Spleen (tissue), 11 donors: ENCODE results near the gene LMBR1. TPM values are rescaled to one million over a fixed set of nuclear protein-coding genes. Genes with fewer than 3 reads are reported as not detected.

Experiments
- DNase-seq: peaks from one replicate; pipeline ENCODE4 v3.0.0-alpha.2; 2020
- H3K27ac ChIP-seq, 8 donors: fragments of 200-600 bp; sonication (generic) in 7 of 8; 1 replicate in 4 of 8; 2 replicates in 4 of 8; pipeline versions ENCODE4 v1.5.0 to v1.8.0; 2016 to 2021; ENCODE audit warnings: inconsistent platforms in 4 of 8, mild to moderate bottlenecking in 4 of 8, moderate library complexity in 1 of 8
- H3K27me3 ChIP-seq, 7 donors: fragments of 200-600 bp; sonication (generic) in 6 of 7; replicated peaks in 1 of 7; 1 replicate in 4 of 7; 2 replicates in 3 of 7; pipeline versions ENCODE4 v1.5.0 to v1.8.0; 2016 to 2021; ENCODE audit warnings: inconsistent platforms in 3 of 7, mild to moderate bottlenecking in 1 of 7
- H3K36me3 ChIP-seq, 6 donors: fragments of 200-600 bp; sonication (generic) in 5 of 6; 1 replicate in 4 of 6; 2 replicates in 2 of 6; pipeline versions ENCODE4 v1.5.0 to v1.8.0; 2016 to 2021; ENCODE audit warnings: inconsistent platforms in 2 of 6
- H3K4me1 ChIP-seq, 6 donors: fragments of 200-600 bp; sonication (generic) in 5 of 6; 1 replicate in 3 of 6; 2 replicates in 3 of 6; pipeline versions ENCODE4 v1.5.0 to v1.8.0; 2016 to 2021; ENCODE audit warnings: inconsistent platforms in 3 of 6
- H3K4me3 ChIP-seq, 8 donors: fragments of 200-600 bp; sonication (generic) in 7 of 8; 1 replicate in 4 of 8; 2 replicates in 4 of 8; pipeline versions ENCODE4 v1.5.0 to v1.8.0; 2016 to 2021; ENCODE audit warnings: inconsistent platforms in 4 of 8, mild to moderate bottlenecking in 4 of 8, moderate library complexity in 2 of 8
- H3K9me3 ChIP-seq, 8 donors: fragments of 200-600 bp; sonication (generic) in 7 of 8; 1 replicate in 4 of 8; 2 replicates in 4 of 8; pipeline versions ENCODE4 v1.5.0 to v1.8.0; 2016 to 2021; ENCODE audit warnings: inconsistent platforms in 4 of 8
- CTCF ChIP-seq, 11 experiments: fragments of 200-600 bp in 7 of 11; fragments of 450-650 bp in 4 of 11; sonication (generic) in 4 of 11; IDR thresholded peaks in 8 of 11; conservative IDR thresholded peaks in 3 of 11; 1 replicate in 7 of 11; 2 replicates in 4 of 11; pipeline versions ENCODE4 v1.4.0 to v1.8.0; 2016 to 2021; ENCODE audit warnings: antibody characterized with exemption in 11 of 11, inconsistent platforms in 4 of 11, mild to moderate bottlenecking in 1 of 11
- POLR2A ChIP-seq, 3 donors: fragments of 450-650 bp; IDR thresholded peaks; one replicate each; pipeline ENCODE4 v1.5.1; 2017; ENCODE audit warnings: antibody characterized with exemption in 3 of 3, mild to moderate bottlenecking in 1 of 3
- POLR2AphosphoS5 ChIP-seq, 3 donors: sonication (generic); formaldehyde crosslinking; IDR thresholded peaks; one replicate each; pipeline ENCODE4 v1.5.1; 2017; ENCODE audit warnings: antibody characterized with exemption in 3 of 3
- WGBS, 5 donors: extraction: QIAGEN DNeasy Blood & Tissue Kit in 3 of 5; methylation state at CpG; one replicate each; pipeline versions ENCODE4 v1.1.5 to v1.1.7; 2013 to 2018; 5-methylcytosine and 5-hydroxymethylcytosine counted together
- intact Hi-C: fragments of 100-400 bp; cut with DNase I; formaldehyde crosslinking; loops from one replicate; pipeline ENCODE4 v1.15.0; 2023; ENCODE audit warnings: low total_unique reads
- polyA plus RNA-seq, 3 donors: library from polyadenylated mRNA; stranded (reverse); fragments of 200-250 nt; gene quantifications; one replicate each; pipeline ENCODE4 v1.2.1, GENCODE V29; 2013
- total RNA-seq, 7 donors: library from RNA; depleted of rRNA in 3 of 7; stranded (reverse); fragments of >200 nt in 3 of 7; fragmentation: NEBNext Ultra II Directional in 4 of 7; extraction: Animal tissue kit (Norgen Biotek cat#: 25700) in 4 of 7; gene quantifications; one replicate each; pipeline versions ENCODE4 v1.1.0 to v1.2.1, GENCODE V29; 2016 to 2021
- donor health status: healthy with polysubstance abuse.
- donor health status: DM: no; HTN: no; CAD: no; lungs with moderate emphysema.
- donor health status: DM: no; HTN: no; CAD: no.
- donor health status: Bipolar disorder and iron deficiency.
- donor health status: healthy.
- donor health status: DM: no; HTN: no; CAD: no.
- donor health status: DM: yes; HTN: yes; CAD: no.

LMBR1 gene
- total and polyA plus RNA-seq, 10 donors = 4.8 to 88.3 (median 63.7) TPM

GRCh38 chr7:156746891-156747290, 146.1 kb downstream of the LMBR1 start:
- Histone ChIP-seq H3K4me1 (no peaks in the 10 kb centered on the region), H3K27me3 (no peaks in the 10 kb centered on the region), H3K27ac (no peak overlapping the region), H3K36me3 (peaks cover 0 to 28% (median 5%) of the 10 kb centered on the region in 6 donors), H3K4me3 (no peak overlapping the region), H3K9me3 (no peaks in the 10 kb centered on the region)
- intact Hi-C loops = no loop called here
- no peak for TF ChIP-seq POLR2A (IDR thresholded peaks at IDR 0.05)
- no peak for TF ChIP-seq CTCF (IDR thresholded peaks at IDR 0.05 in 8 of 11, conservative IDR thresholded peaks at IDR 0.05 in 3 of 11)
- no peak for TF ChIP-seq POLR2AphosphoS5 (IDR thresholded peaks at IDR 0.05)
- WGBS, 5 donors = 98 to 100% (median 98%) methylated on average over 1 of the region's 1 CpG
- no peak for DNase-seq

- Histone ChIP-seq H3K9me3 (peaks cover 0 to 14% (median 11%) of the 10 kb centered on the region in 8 donors), H3K4me1 (no peaks in the 10 kb centered on the region), H3K27ac (no peak overlapping the region), H3K27me3 (no peaks in the 10 kb centered on the region), H3K4me3 (no peak overlapping the region), H3K36me3 (peaks cover 0 to 55% (median 15%) of the 10 kb centered on the region in 6 donors)
- no peak for DNase-seq
- WGBS, 5 donors = 83 to 96% (median 93%) methylated on average over 5 of the region's 5 CpGs
- TF ChIP-seq CTCF (IDR thresholded peaks at IDR 0.05 in 8 of 11, conservative IDR thresholded peaks at IDR 0.05 in 3 of 11) (no peak), POLR2AphosphoS5 (IDR thresholded peaks at IDR 0.05) (no peak), POLR2A (IDR thresholded peaks at IDR 0.05) (no peak)
- intact Hi-C loops = no loop called here
These were observed 153.4 kb downstream of the LMBR1 start for GRCh38 chr7:156739596-156739995.

GRCh38 chr7:156735851-156736250, 157.1 kb downstream of the LMBR1 start:
- WGBS, 5 donors = 93 to 98% (median 95%) methylated on average over 7 of the region's 7 CpGs
- peaks cover 5 to 38% (median 32%) of the 10 kb centered on the region in 8 donors for H3K9me3 ChIP-seq
- H3K27ac ChIP-seq = no peak overlapping the region
- intact Hi-C loops = no loop called here
- TF ChIP-seq POLR2AphosphoS5 (IDR thresholded peaks at IDR 0.05) (no peak), CTCF (IDR thresholded peaks at IDR 0.05 in 8 of 11, conservative IDR thresholded peaks at IDR 0.05 in 3 of 11) (no peak), POLR2A (IDR thresholded peaks at IDR 0.05) (no peak)
- peaks cover 0 to 88% (median 37%) of the 10 kb centered on the region in 6 donors for H3K36me3 ChIP-seq
- H3K4me3 ChIP-seq = no peak overlapping the region
- H3K27me3 ChIP-seq = no peaks in the 10 kb centered on the region
- H3K4me1 ChIP-seq = no peaks in the 10 kb centered on the region
- no peak for DNase-seq

GRCh38 chr7:156733638-156734037, 159.3 kb downstream of the LMBR1 start:
- no peaks in the 10 kb centered on the region for H3K27me3 ChIP-seq
- H3K36me3 ChIP-seq = peaks cover 0 to 88% (median 37%) of the 10 kb centered on the region in 6 donors
- no peak for DNase-seq
- H3K4me3 ChIP-seq = no peak overlapping the region
- intact Hi-C loops = no loop called here
- 96 to 100% (median 98%) methylated on average over 1 of the region's 1 CpG for WGBS, 5 donors
- H3K27ac ChIP-seq = no peak overlapping the region
- H3K4me1 ChIP-seq = no peaks in the 10 kb centered on the region
- H3K9me3 ChIP-seq = peaks cover 5 to 38% (median 32%) of the 10 kb centered on the region in 8 donors
- no peak for TF ChIP-seq POLR2AphosphoS5 (IDR thresholded peaks at IDR 0.05)
- TF ChIP-seq CTCF (IDR thresholded peaks at IDR 0.05 in 8 of 11, conservative IDR thresholded peaks at IDR 0.05 in 3 of 11) = no peak
- TF ChIP-seq POLR2A (IDR thresholded peaks at IDR 0.05) = no peak
